ENCODE results near the gene GREM1. TPM values are rescaled to one million over a fixed set of nuclear protein-coding genes. Genes with fewer than 3 reads are reported as not detected.

Gene GREM1
- total RNA-seq, 1 experiment from 2014 or later = 0.66 TPM

DNA sequence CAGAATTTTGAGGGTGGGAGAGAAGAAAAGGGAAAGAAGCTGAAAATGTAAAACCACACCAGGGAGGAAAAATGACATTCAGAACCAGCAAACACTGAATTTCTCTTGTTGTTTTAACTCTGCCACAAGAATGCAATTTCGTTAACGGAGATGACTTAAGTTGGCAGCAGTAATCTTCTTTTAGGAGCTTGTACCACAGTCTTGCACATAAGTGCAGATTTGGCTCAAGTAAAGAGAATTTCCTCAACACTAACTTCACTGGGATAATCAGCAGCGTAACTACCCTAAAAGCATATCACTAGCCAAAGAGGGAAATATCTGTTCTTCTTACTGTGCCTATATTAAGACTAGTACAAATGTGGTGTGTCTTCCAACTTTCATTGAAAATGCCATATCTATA lies 15.5 kb downstream of the GREM1 start:
- POLR2A ChIA-PET = no interaction called here
- CTCF ChIA-PET = no interaction called here
- RAD21 ChIA-PET (ENCODE audit: low non-redundant PET in 1 of 2, low total read pairs in 2 of 2, uncharacterized antibody in 2 of 2, unreplicated experiment in 2 of 2) = no interaction called here
- H3K4me2 ChIP-seq (ENCODE audit: low read length) = no peak overlapping the region
- ATAC-seq (no peak), DNase-seq (ENCODE audit: low read depth, low spot score) (no peak)
- BruUV-seq (replicated peaks) = no TSS peak
- no peaks in the 10 kb centered on the region for H4K20me1 ChIP-seq (ENCODE audit: insufficient read depth)
- H3K9me2 ChIP-seq (ENCODE audit: insufficient read depth) = no peaks in the 10 kb centered on the region
- peaks cover 12 to 18% of the 10 kb centered on the region in 2 experiments; a peak in 3 of 4 replicates for H3K4me1 ChIP-seq (ENCODE audit: control insufficient read depth in 1 of 2, insufficient read depth in 2 of 2, low read length in 2 of 2)
- H3K27ac ChIP-seq (ENCODE audit: low read depth, low read length) = no peak overlapping the region
- no peaks in the 10 kb centered on the region for H3K79me2 ChIP-seq (ENCODE audit: insufficient read depth, low read length)
- TF ChIP-seq SIN3A (IDR thresholded peaks at IDR 0.05; ENCODE audit: low read depth) (no peak), ELF1 (IDR thresholded peaks at IDR 0.05; ENCODE audit: borderline replicate concordance, low read depth) (no peak)
- TF ChIP-seq, protein P1, sequence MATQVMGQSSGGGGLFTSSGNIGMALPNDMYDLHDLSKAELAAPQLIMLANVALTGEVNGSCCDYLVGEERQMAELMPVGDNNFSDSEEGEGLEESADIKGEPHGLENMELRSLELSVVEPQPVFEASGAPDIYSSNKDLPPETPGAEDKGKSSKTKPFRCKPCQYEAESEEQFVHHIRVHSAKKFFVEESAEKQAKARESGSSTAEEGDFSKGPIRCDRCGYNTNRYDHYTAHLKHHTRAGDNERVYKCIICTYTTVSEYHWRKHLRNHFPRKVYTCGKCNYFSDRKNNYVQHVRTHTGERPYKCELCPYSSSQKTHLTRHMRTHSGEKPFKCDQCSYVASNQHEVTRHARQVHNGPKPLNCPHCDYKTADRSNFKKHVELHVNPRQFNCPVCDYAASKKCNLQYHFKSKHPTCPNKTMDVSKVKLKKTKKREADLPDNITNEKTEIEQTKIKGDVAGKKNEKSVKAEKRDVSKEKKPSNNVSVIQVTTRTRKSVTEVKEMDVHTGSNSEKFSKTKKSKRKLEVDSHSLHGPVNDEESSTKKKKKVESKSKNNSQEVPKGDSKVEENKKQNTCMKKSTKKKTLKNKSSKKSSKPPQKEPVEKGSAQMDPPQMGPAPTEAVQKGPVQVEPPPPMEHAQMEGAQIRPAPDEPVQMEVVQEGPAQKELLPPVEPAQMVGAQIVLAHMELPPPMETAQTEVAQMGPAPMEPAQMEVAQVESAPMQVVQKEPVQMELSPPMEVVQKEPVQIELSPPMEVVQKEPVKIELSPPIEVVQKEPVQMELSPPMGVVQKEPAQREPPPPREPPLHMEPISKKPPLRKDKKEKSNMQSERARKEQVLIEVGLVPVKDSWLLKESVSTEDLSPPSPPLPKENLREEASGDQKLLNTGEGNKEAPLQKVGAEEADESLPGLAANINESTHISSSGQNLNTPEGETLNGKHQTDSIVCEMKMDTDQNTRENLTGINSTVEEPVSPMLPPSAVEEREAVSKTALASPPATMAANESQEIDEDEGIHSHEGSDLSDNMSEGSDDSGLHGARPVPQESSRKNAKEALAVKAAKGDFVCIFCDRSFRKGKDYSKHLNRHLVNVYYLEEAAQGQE (IDR thresholded peaks at IDR 0.05; ENCODE audit: low read depth) = no peak
- TF ChIP-seq, protein P2, sequence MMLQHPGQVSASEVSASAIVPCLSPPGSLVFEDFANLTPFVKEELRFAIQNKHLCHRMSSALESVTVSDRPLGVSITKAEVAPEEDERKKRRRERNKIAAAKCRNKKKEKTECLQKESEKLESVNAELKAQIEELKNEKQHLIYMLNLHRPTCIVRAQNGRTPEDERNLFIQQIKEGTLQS (IDR thresholded peaks at IDR 0.05) = no peak
- no peak overlapping the region for H3K4me3 ChIP-seq (replicated peaks in 1 of 2; ENCODE audit: low read depth in 1 of 2, low read length in 2 of 2)
- no peaks in the 10 kb centered on the region for H3K27me3 ChIP-seq (ENCODE audit: insufficient read depth, low read length)
- H3K9me3 ChIP-seq (ENCODE audit: control insufficient read depth in 1 of 2, insufficient read depth in 1 of 2, low read depth in 1 of 2, low read length in 2 of 2) = no peaks in the 10 kb centered on the region
- H2AFZ ChIP-seq (ENCODE audit: low read depth, low read length, poor library complexity, severe bottlenecking) = no peak overlapping the region
- H3K36me3 ChIP-seq (ENCODE audit: control insufficient read depth in 1 of 2, insufficient read depth in 2 of 2, low read length in 2 of 2) = no peaks in the 10 kb centered on the region
- intact Hi-C loops (cut with micrococcal nuclease) = no loop called here
- no peak overlapping the region for H3K9ac ChIP-seq (ENCODE audit: low read length)

DNA sequence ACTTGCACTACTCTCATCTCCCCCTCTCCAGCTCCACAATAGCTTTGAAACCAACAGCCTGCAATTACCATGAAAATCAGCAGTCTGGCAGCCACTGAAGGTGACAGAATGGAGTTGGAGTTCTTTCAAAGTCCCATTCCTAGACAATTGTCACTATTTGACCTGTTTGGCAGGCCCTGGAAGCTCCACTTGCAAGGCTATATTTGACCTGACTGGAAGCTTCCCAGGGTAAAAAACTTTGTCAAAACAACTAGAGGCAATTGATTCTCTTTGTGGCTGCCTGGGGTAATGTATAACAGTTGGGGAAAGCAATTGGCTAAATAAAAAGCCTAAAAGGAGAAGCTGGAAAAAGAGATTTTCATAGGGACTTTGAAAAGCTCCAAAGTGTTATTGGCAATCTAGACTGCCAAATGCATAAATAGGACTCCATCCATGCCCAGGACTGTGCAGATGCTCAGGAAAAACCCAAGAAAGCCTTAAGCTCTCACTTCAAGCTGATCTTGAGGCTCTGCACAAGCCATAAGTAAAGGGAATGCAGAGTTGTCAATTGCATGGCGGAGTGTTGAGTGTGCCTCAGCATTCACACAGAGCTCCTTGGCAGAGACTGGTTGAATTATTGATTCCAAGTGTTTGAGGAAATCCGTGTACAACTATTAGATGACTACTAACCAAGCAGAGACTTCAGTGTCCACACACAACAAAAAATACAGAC lies 18.3 kb downstream of the GREM1 start:
- BruUV-seq (replicated peaks) = no TSS peak
- ATAC-seq (no peak), DNase-seq (ENCODE audit: low read depth, low spot score) (no peak)
- CTCF ChIA-PET = no interaction called here
- no peaks in the 10 kb centered on the region for H4K20me1 ChIP-seq (ENCODE audit: insufficient read depth)
- H3K4me3 ChIP-seq (replicated peaks in 1 of 2; ENCODE audit: low read depth in 1 of 2, low read length in 2 of 2) = no peak overlapping the region
- POLR2A ChIA-PET = no interaction called here
- no peaks in the 10 kb centered on the region for H3K27me3 ChIP-seq (ENCODE audit: insufficient read depth, low read length)
- H3K9me3 ChIP-seq (ENCODE audit: control insufficient read depth in 1 of 2, insufficient read depth in 1 of 2, low read depth in 1 of 2, low read length in 2 of 2) = no peaks in the 10 kb centered on the region
- H3K79me2 ChIP-seq (ENCODE audit: insufficient read depth, low read length) = no peaks in the 10 kb centered on the region
- no peaks in the 10 kb centered on the region for H3K36me3 ChIP-seq (ENCODE audit: control insufficient read depth in 1 of 2, insufficient read depth in 2 of 2, low read length in 2 of 2)
- intact Hi-C loops (cut with micrococcal nuclease) = no loop called here
- no peaks in the 10 kb centered on the region for H3K9me2 ChIP-seq (ENCODE audit: insufficient read depth)
- no peak overlapping the region for H3K9ac ChIP-seq (ENCODE audit: low read length)
- RAD21 ChIA-PET (ENCODE audit: low non-redundant PET in 1 of 2, low total read pairs in 2 of 2, uncharacterized antibody in 2 of 2, unreplicated experiment in 2 of 2) = no interaction called here
- H3K27ac ChIP-seq (ENCODE audit: low read depth, low read length) = no peak overlapping the region
- H3K4me2 ChIP-seq (ENCODE audit: low read length) = no peak overlapping the region
- H3K4me1 ChIP-seq (ENCODE audit: control insufficient read depth in 1 of 2, insufficient read depth in 2 of 2, low read length in 2 of 2) = peaks cover under 1 to 4% of the 10 kb centered on the region in 2 experiments; a peak in 3 of 4 replicates
- no peak overlapping the region for H2AFZ ChIP-seq (ENCODE audit: low read depth, low read length, poor library complexity, severe bottlenecking)
- TF ChIP-seq, protein P3, sequence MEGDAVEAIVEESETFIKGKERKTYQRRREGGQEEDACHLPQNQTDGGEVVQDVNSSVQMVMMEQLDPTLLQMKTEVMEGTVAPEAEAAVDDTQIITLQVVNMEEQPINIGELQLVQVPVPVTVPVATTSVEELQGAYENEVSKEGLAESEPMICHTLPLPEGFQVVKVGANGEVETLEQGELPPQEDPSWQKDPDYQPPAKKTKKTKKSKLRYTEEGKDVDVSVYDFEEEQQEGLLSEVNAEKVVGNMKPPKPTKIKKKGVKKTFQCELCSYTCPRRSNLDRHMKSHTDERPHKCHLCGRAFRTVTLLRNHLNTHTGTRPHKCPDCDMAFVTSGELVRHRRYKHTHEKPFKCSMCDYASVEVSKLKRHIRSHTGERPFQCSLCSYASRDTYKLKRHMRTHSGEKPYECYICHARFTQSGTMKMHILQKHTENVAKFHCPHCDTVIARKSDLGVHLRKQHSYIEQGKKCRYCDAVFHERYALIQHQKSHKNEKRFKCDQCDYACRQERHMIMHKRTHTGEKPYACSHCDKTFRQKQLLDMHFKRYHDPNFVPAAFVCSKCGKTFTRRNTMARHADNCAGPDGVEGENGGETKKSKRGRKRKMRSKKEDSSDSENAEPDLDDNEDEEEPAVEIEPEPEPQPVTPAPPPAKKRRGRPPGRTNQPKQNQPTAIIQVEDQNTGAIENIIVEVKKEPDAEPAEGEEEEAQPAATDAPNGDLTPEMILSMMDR (IDR thresholded peaks at IDR 0.05 in 2 of 3, conservative IDR thresholded peaks at IDR 0.05 in 1 of 3; ENCODE audit: borderline replicate concordance in 1 of 3, insufficient read depth in 1 of 3, low read depth in 2 of 3, low read length in 2 of 3) = no peak
- TF ChIP-seq SP1 (IDR thresholded peaks at IDR 0.05; ENCODE audit: low read depth) = no peak
- TF ChIP-seq ZFX (IDR thresholded peaks at IDR 0.05) = no peak
- TF ChIP-seq, protein P4, sequence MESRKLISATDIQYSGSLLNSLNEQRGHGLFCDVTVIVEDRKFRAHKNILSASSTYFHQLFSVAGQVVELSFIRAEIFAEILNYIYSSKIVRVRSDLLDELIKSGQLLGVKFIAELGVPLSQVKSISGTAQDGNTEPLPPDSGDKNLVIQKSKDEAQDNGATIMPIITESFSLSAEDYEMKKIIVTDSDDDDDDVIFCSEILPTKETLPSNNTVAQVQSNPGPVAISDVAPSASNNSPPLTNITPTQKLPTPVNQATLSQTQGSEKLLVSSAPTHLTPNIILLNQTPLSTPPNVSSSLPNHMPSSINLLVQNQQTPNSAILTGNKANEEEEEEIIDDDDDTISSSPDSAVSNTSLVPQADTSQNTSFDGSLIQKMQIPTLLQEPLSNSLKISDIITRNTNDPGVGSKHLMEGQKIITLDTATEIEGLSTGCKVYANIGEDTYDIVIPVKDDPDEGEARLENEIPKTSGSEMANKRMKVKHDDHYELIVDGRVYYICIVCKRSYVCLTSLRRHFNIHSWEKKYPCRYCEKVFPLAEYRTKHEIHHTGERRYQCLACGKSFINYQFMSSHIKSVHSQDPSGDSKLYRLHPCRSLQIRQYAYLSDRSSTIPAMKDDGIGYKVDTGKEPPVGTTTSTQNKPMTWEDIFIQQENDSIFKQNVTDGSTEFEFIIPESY (IDR thresholded peaks at IDR 0.05; ENCODE audit: extremely low read depth, insufficient replicate concordance, low read length) = no peak
- no peak for TF ChIP-seq SIN3A (IDR thresholded peaks at IDR 0.05; ENCODE audit: low read depth)
- no peak for TF ChIP-seq YY1 (IDR thresholded peaks at IDR 0.05; ENCODE audit: extremely low read depth, insufficient replicate concordance, low read depth, low read length)
- no peak for TF ChIP-seq JUND (IDR thresholded peaks at IDR 0.05)
- TF ChIP-seq FOSL1 (IDR thresholded peaks at IDR 0.05; ENCODE audit: low read depth) = no peak
- TF ChIP-seq POLR2A (IDR thresholded peaks at IDR 0.05; ENCODE audit: borderline replicate concordance, extremely low read depth, insufficient read depth, insufficient read length) = no peak

All from HCT116 (cell line).